Epithelial cell of alveolus of lung (primary cell): ENCODE results near the gene HHIPL1. TPM values are rescaled to one million over a fixed set of nuclear protein-coding genes. Genes with fewer than 3 reads are reported as not detected.

Experiments used
- total RNA-seq: library from RNA; depleted of rRNA; stranded (reverse); fragments of >200 nt; gene quantifications from 2 replicates; pipeline ENCODE4 v1.2.1, GENCODE V29; 2015

Gene HHIPL1
- total RNA-seq, result 2.6 and 3.4 TPM in 2 replicates

DNA sequence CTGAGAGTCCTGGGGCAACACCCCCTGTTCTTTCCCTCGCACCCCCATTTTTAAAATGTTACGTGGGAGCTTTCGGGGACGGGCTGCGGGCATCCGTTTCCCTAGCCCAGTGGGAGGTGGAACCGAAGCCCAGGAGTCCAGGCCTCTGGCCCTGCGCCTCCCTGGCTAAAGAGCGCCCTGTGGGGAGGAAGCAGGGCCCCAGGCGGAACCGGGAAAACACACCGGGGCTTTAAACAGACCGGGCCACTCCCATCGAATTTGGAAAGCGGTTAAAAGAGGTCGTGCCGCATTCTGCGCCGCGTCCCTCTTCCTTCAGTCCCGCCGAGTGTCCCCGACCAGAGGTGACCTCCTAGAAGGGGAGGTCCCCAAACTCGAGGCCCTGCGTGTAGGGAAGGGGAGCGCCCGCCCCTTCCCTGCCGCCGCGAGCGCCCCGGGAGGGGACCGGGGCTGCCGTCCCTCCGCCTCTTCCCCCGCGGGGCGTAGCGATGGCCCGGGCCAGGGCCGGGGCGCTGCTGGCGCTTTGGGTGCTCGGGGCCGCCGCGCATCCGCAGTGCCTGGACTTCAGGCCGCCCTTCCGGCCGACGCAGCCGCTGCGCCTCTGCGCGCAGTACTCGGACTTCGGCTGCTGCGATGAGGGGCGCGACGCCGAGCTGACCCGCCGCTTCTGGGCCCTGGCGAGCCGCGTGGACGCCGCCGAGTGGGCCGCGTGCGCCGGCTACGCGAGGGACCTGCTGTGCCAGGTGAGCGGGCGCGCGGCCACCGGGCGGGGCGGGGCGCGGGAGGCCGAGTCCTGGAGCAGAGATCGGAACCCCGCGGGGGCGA lies at the start of gene HHIPL1:
Gene HHIPL1 (plus strand): TSS at position 407 of the 822 bp plus-strand sequence. CDS start 79 bp downstream, at position 486.

DNA sequence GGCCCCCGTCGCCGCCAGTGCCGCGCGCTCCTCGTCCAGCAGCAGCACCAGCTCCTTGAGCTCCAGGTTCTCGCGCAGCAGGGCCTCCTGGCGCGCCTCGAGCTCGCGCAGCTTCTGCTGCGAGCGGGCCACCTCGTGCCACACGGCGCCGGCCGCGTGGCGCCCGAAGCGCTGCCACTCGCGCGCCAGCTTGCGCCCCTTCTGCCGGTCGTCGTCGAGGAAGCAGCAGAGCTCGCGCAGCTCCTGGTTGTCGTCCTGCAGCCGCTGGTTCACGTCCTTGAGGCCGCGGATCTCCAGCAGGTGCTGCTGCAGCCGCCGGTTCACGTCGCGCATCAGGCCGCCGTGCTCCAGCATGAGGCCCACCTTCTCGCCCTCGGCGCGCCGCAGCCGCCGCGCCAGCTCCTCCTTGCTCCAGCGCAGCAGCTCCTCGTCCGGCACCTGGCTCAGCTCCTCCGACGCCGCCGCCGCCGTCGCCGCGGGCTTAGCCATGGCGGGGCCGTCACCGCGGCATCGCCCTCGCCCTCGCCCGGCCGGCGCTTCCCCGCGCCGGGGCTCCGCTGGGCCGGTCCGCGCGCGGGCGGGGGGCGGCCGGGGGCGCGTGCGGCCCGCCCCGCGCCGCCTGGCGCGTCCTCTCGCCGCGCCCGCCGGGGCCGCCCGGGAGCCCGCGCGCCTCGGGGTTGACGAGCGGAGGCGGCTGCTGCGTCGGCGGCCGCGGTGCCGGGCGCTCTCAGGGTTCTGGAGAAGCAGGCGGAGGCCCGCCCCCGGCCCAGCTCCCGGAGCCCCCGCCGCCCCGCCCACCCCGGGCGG lies 41.3 kb upstream of the HHIPL1 start, which contains the start of gene CCDC85C:
Gene CCDC85C (minus strand): TSS at position 737 of the 807 bp plus-strand sequence. CDS start 248 bp downstream, at position 489.

DNA sequence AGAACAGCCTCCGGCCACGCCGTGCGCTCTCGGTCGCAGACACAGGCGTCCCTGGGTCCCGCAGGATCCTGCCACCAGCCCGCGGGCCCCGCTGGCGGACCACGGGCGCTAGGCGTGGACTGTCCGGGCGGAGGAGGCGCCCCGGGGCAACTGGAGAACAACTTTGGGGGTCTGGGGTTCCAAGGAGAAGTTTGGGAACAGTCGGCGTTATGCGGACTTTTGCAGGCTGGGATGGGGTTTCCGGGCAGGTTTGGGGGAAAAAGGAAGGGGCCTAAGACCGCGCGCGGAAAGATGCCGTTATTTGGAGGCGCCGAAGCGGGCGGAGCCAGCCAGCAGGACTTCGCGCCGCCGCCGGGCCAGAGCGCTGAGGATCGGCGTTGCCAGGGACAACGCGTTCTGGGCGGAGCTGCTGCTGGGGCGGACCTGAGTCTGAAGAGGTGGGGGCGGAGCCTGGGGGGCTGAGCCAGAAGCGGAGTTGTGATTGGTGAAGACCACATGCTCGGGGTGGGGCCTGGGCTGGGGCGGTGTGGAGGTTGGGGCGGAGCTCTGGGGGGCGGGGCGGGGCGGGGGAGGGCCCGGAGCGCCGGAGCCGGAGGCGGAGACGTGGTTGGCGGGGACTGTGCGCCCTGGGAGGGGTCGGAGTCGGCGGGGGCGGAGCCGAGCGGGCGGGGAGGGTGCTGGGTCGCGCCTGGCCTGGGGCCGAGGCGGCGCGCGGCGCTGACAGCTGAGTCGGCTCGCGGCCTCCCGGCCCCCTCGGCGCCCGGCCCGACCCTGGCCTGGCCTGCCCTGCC lies 38.9 kb downstream of the HHIPL1 start, which contains the start of gene CYP46A1:
Gene CYP46A1 (plus strand): TSS at position 680 of the 791 bp plus-strand sequence. CDS start 120 bp downstream, outside the sequence.

Other genes starting within 250 kb of the HHIPL1 start
- 25.8 and 35.4 TPM in 2 replicates for gene SETD3, start 164.3 kb upstream of the HHIPL1 start, total RNA-seq
- gene CCNK, start 163.7 kb upstream of the HHIPL1 start, total RNA-seq, result 13.7 and 36.3 TPM in 2 replicates
- gene CCDC85C, start 40.9 kb upstream of the HHIPL1 start, total RNA-seq, result 5.3 and 7.0 TPM in 2 replicates
- gene CYP46A1, start 39.2 kb downstream of the HHIPL1 start, total RNA-seq, result not detected in 2 replicates
- 7.8 and 18.0 TPM in 2 replicates for gene EML1, start 148.3 kb downstream of the HHIPL1 start, total RNA-seq